Measurements from ENCODE around the gene ANK3. TPM values are rescaled to one million over a fixed set of nuclear protein-coding genes. Genes with fewer than 3 reads are reported as not detected.

Gene ANK3
- total RNA-seq, 4 donors from 2014 or later = 34.8 to 91.3 (median 56.7) TPM

GRCh38 chr10:60122190-60122589 lies 267.5 kb downstream of the ANK3 start:
- Histone ChIP-seq H3K4me1 (no peaks in the 10 kb centered on the region), H3K27me3 (no peaks in the 10 kb centered on the region), H3K27ac (peak overlapping the region in 1 of 2 donors; percentile 64), H3K4me3 (no peak overlapping the region), H3K9me3 (no peaks in the 10 kb centered on the region), H3K36me3 (no peaks in the 10 kb centered on the region)
- no peak for DNase-seq
- TF ChIP-seq POLR2A (IDR thresholded peaks at IDR 0.05) (no peak), CTCF (IDR thresholded peaks at IDR 0.05) (no peak)
- intact Hi-C loops (cut with DNase I; ENCODE audit: low total_unique reads) = no loop called here

DNA sequence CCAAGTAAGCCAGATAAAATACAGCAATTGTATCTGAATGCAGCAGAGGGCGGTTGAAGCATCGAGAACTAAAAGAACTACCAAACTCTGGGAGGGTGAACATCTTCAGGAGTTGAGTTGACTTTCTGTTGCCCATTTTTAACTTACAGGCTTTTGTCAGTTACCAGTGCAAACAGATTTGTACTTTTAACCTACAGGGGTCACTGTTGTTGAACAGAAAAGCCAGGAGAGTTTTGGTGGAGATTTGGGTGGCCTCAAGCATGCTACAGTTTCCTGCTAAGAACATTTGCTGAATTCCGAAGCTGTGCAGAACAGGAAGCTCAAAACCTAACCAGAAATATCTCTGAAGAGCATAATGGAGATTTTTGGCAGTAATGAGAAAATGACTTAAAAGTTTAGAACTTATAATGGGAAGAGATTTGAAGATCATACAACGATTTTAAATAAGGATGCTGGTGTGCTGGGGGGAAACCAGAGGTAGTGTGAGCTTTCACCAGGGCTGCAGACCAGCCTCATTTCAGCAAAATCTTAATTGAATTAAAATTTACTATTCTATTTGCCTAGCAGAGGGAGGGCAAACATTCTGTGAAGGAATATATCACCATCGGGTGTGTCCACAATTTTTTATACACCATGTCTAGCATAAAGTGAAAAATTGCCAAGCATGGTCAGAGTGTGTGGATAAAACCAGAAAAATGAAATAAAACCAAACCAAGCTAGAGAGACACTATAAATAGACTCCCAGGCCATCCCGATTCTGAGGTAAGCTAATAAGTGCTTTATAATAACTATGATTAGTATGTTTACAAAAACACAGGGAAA lies 274.7 kb downstream of the ANK3 start:
- TF ChIP-seq CTCF (IDR thresholded peaks at IDR 0.05) = peak; percentile 52 to 60 (median 53)
- TF ChIP-seq POLR2A (IDR thresholded peaks at IDR 0.05) = no peak
- H3K4me1 ChIP-seq = no peaks in the 10 kb centered on the region
- no peaks in the 10 kb centered on the region for H3K36me3 ChIP-seq
- H3K27me3 ChIP-seq = no peaks in the 10 kb centered on the region
- H3K27ac ChIP-seq = peak overlapping the region in 1 of 2 donors; percentile 0
- DNase-seq = peak in 1 of 2 donors; percentile 23
- H3K9me3 ChIP-seq = no peaks in the 10 kb centered on the region
- H3K4me3 ChIP-seq = no peak overlapping the region
- intact Hi-C loops (cut with DNase I; ENCODE audit: low total_unique reads) = no loop called here

GRCh38 chr10:60110739-60111138 lies 278.9 kb downstream of the ANK3 start:
- Histone ChIP-seq H3K4me1 (no peaks in the 10 kb centered on the region), H3K9me3 (no peaks in the 10 kb centered on the region), H3K27ac (no peak overlapping the region), H3K36me3 (no peaks in the 10 kb centered on the region), H3K27me3 (no peaks in the 10 kb centered on the region), H3K4me3 (no peak overlapping the region)
- intact Hi-C loops (cut with DNase I; ENCODE audit: low total_unique reads) = no loop called here
- no peak for TF ChIP-seq CTCF (IDR thresholded peaks at IDR 0.05)
- TF ChIP-seq POLR2A (IDR thresholded peaks at IDR 0.05) = no peak
- DNase-seq = no peak

DNA sequence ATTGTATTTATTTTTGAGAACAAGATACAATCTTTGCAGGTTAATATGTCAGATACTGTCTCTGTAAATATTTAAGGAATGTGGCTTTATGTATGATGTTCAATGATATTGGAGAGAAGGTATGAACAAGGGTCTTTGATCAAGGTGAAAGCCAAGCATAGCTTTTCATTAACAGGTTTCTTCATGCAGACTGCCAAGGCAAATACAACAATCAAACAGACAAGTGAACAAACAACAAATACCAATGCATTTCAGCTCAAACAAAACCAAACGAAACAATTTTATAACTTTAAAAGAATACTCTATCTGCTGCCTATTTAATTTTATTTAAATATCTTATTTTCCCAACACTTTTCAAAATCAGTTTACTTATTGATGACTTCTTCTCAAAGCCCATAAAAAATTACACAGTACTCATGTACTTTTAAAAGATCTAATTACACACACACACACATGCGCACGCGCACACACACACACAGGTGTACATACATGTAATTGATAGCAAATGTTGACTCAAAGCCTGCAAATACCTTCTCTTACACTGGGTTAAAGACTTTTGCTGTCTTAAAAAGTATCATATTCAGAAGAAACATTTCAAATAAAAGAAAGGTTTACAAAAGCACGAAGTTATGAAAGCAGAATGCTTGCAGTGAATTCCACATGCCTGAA lies 282.2 kb downstream of the ANK3 start:
- Histone ChIP-seq H3K4me1 (no peaks in the 10 kb centered on the region), H3K27me3 (no peaks in the 10 kb centered on the region), H3K9me3 (no peaks in the 10 kb centered on the region), H3K36me3 (no peaks in the 10 kb centered on the region), H3K27ac (no peak overlapping the region), H3K4me3 (no peak overlapping the region)
- intact Hi-C loops (cut with DNase I; ENCODE audit: low total_unique reads) = loop anchor here (10.0 kb wide), 1 partner anchor 327 kb away; no protein-coding TSS in a partner anchor
- DNase-seq = no peak
- TF ChIP-seq CTCF (IDR thresholded peaks at IDR 0.05) (no peak), POLR2A (IDR thresholded peaks at IDR 0.05) (no peak)

- Histone ChIP-seq H3K4me3 (no peak overlapping the region), H3K27me3 (no peaks in the 10 kb centered on the region), H3K9me3 (no peaks in the 10 kb centered on the region), H3K4me1 (no peaks in the 10 kb centered on the region), H3K36me3 (no peaks in the 10 kb centered on the region), H3K27ac (no peak overlapping the region)
- TF ChIP-seq CTCF (IDR thresholded peaks at IDR 0.05) (no peak), POLR2A (IDR thresholded peaks at IDR 0.05) (no peak)
- intact Hi-C loops (cut with DNase I; ENCODE audit: low total_unique reads) = loop anchor here (10.0 kb wide), 1 partner anchor 330 kb away; no protein-coding TSS in a partner anchor
- DNase-seq = no peak
Observed at GRCh38 chr10:60105295-60105695, 284.4 kb downstream of the ANK3 start.

All from uterus (tissue), 4 donors.